Measurements from ENCODE around the gene SERPINB1.

GRCh38 chr6:2872423-2873358, 31.0 kb upstream of the SERPINB1 start:
- TF ChIP-seq CTCF (conservative IDR thresholded peaks at IDR 0.05) (no peak), EZH2 (IDR thresholded peaks at IDR 0.05; ENCODE audit: low read depth) (no peak)
